GM12878 (cell line): Measurements from ENCODE around the gene CASP8. TPM values are rescaled to one million over a fixed set of nuclear protein-coding genes. Genes with fewer than 3 reads are reported as not detected.

Source experiments
- ATAC-seq: fragments of 200-7000 bp; cut with Tn5 transposase; 3 replicates; pipeline ENCODE4 v1.9.1; 2020; ENCODE audit warnings: mild to moderate bottlenecking, moderate library complexity
- BruUV-seq: library from RNA; stranded (reverse); fragments of 400-500 nt; replicated peaks from 2 replicates; lab custom pipeline; 2021; lab: Mats Ljungman, UMichigan
- CTCF ChIA-PET: fragments of 300-600 bp; sonication (Branson Sonifier 250); formaldehyde crosslinking; extraction: SDS; loops from one replicate; lab custom pipeline; 2021; ENCODE audit warnings: inconsistent platforms; lab: Yijun Ruan, JAX
- POLR2A ChIA-PET: fragments of 350-600 bp; formaldehyde crosslinking; extraction: SDS; loops from one replicate; lab custom pipeline; 2021; ENCODE audit warnings: inconsistent platforms; lab: Charles Lee
- RAD21 ChIA-PET: fragments of 300-600 bp; sonication (Branson Sonifier 250); formaldehyde crosslinking; loops from one replicate; lab custom pipeline; 2023; ENCODE audit warnings: antibody characterized with exemption; ENCODE audit not compliant: unreplicated experiment; lab: Charles Lee
- SMC1A ChIA-PET: fragments of 300-600 bp; sonication (Branson Sonifier 250); formaldehyde crosslinking; loops from one replicate; lab custom pipeline; 2023; ENCODE audit not compliant: unreplicated experiment, uncharacterized antibody; lab: Charles Lee
- DNase-seq: peaks from one replicate; pipeline ENCODE4 v3.0.0-alpha.2; 2011; ENCODE audit warnings: low read depth, low spot score
- FAIRE-seq: peaks from 3 replicates; lab custom pipeline; 2011; peaks lifted over from hg19 to GRCh38; lab: Jason Lieb, UNC
- H2AFZ ChIP-seq: 2 replicates; pipeline ENCODE4 v1.6.0; 2011; ENCODE audit warnings: low read depth, low read length, control low read depth; ENCODE audit not compliant: control insufficient read depth
- H3K27ac ChIP-seq: 2 replicates; pipeline ENCODE4 v1.5.1; 2011; ENCODE audit warnings: control low read depth; ENCODE audit not compliant: control insufficient read depth, insufficient read depth
- H3K27me3 ChIP-seq, 2 experiments: replicated peaks in 1 of 2; 2 replicates each; pipeline versions ENCODE4 v1.6.0 to v1.6.1; 2011; ENCODE audit warnings: low read length in 1 of 2; ENCODE audit not compliant: control insufficient read depth in 2 of 2, insufficient read depth in 2 of 2
- H3K36me3 ChIP-seq, 2 experiments: 2 replicates each; pipeline ENCODE4 v1.5.1; 2011; ENCODE audit warnings: low read length in 1 of 2; ENCODE audit not compliant: control insufficient read depth in 2 of 2, insufficient read depth in 2 of 2
- H3K4me1 ChIP-seq: 2 replicates; pipeline ENCODE4 v1.6.1; 2011; ENCODE audit warnings: mild to moderate bottlenecking, low read length, moderate library complexity, mixed read lengths; ENCODE audit not compliant: control insufficient read depth, insufficient read depth
- H3K4me2 ChIP-seq: 2 replicates; pipeline ENCODE4 v1.6.0; 2011; ENCODE audit warnings: control low read depth; ENCODE audit not compliant: control insufficient read depth, insufficient read depth
- H3K4me3 ChIP-seq: fragments of 200-600 bp; sonication (generic); 2 replicates; pipeline ENCODE4 v1.5.1; 2016
- H3K79me2 ChIP-seq: 2 replicates; pipeline ENCODE4 v1.6.0; 2011; ENCODE audit warnings: low read length; ENCODE audit not compliant: control insufficient read depth, insufficient read depth
- H3K9ac ChIP-seq: 2 replicates; pipeline ENCODE4 v1.8.0; 2011; ENCODE audit warnings: low read length, control low read depth, mixed read lengths; ENCODE audit not compliant: control insufficient read depth, insufficient read depth
- H3K9me3 ChIP-seq: replicated peaks from 3 replicates; pipeline ENCODE4 v1.5.1; 2011; ENCODE audit warnings: mild to moderate bottlenecking, low read length; ENCODE audit not compliant: control insufficient read depth, insufficient read depth
- H4K20me1 ChIP-seq: 2 replicates; pipeline ENCODE4 v1.6.0; 2011; ENCODE audit not compliant: control insufficient read depth, insufficient read depth
- BCLAF1 ChIP-seq: fragments of 450-650 bp; IDR thresholded peaks from 2 replicates; pipeline ENCODE4 v1.6.1; 2017; ENCODE audit warnings: antibody characterized with exemption, mild to moderate bottlenecking, moderate library complexity
- E4F1 ChIP-seq: fragments of 450-650 bp; IDR thresholded peaks from 2 replicates; pipeline ENCODE4 v1.6.1; 2018; ENCODE audit warnings: borderline replicate concordance, mild to moderate bottlenecking; ENCODE audit not compliant: partially characterized antibody
- HDAC2 ChIP-seq: fragments of 200-600 bp; sonication (generic); IDR thresholded peaks from 2 replicates; pipeline ENCODE4 v1.6.1; 2017
- NBN ChIP-seq: fragments of 450-650 bp; IDR thresholded peaks from 2 replicates; pipeline ENCODE4 v1.6.1; 2016
- NFYB ChIP-seq: IDR thresholded peaks from 2 replicates; pipeline ENCODE4 v1.6.1; 2011; ENCODE audit warnings: low read depth, mild to moderate bottlenecking, low read length, improper control_type of control experiment, moderate library complexity; ENCODE audit not compliant: insufficient read depth
- SIN3A ChIP-seq: IDR thresholded peaks from 2 replicates; pipeline ENCODE4 v1.6.1; 2012; ENCODE audit warnings: low read depth, low read length, improper control_type of control experiment
- SUPT20H ChIP-seq: IDR thresholded peaks from 2 replicates; pipeline ENCODE4 v1.6.1; 2011; ENCODE audit warnings: low read depth, mild to moderate bottlenecking, low read length, moderate library complexity, borderline replicate concordance; ENCODE audit not compliant: control insufficient read depth
- YY1 ChIP-seq: IDR thresholded peaks from 2 replicates; pipeline ENCODE4 v1.6.1; 2011; ENCODE audit warnings: low read depth, mild to moderate bottlenecking, low read length
- ZBTB11 ChIP-seq: fragments of 450-650 bp; formaldehyde crosslinking; IDR thresholded peaks from 2 replicates; pipeline ENCODE4 v1.5.0; 2022; ENCODE audit warnings: mild to moderate bottlenecking, missing genetic modification characterization
- WGBS: methylation state at CpG from one replicate; pipeline ENCODE4 v1.1.6; 2016; ENCODE audit warnings: low lambda C conversion rate; ENCODE audit not compliant: insufficient replicate concordance, insufficient coverage; ENCODE audit errors: missing lambda C conversion rate; 5-methylcytosine and 5-hydroxymethylcytosine counted together
- in situ Hi-C: fragments of 300-500 bp; cut with MboI; formaldehyde crosslinking; loops from 9 replicates; pipeline ENCODE4 v1.14.3; 2018; ENCODE audit warnings: mixed read lengths
- intact Hi-C: fragments of 100-400 bp; cut with micrococcal nuclease; formaldehyde crosslinking; loops from one replicate; pipeline ENCODE4 v1.14.2; 2022; ENCODE audit not compliant: unreplicated experiment
- polyA plus RNA-seq, 11 experiments: library from polyadenylated mRNA; depleted of rRNA in 4 of 11; unstranded in 6 of 11; stranded (reverse) in 5 of 11; fragments of >200 nt; fragmentation: Nextera tagmentation in 4 of 11; fragmentation: Illumina TruSeq in 1 of 11; extraction: Ambion mirVana in 4 of 11; extraction: Trizol in 1 of 11; gene quantifications; 1 replicate in 1 of 11; 2 replicates in 10 of 11; pipeline versions ENCODE4 v1.2.1 to v1.2.3, GENCODE V29; 2011 to 2016; ENCODE audit warnings: inconsistent platforms in 2 of 11, missing spikeins in 2 of 11, low read depth in 1 of 11
- total RNA-seq, 4 experiments: library from RNA; depleted of rRNA in 3 of 4; stranded (reverse); fragments of >200 nt in 3 of 4; fragmentation: Illumina TruSeq in 1 of 4; extraction: Trizol in 1 of 4; gene quantifications; 2 replicates each; pipeline versions ENCODE4 v1.2.1 to v1.2.3, GENCODE V29; 2013 to 2021

CASP8 gene
- total and polyA plus RNA-seq, 10 of the 15 experiments (the other 5 are each of a cell fraction or from before 2014, with no cell fraction given), result 18.6 to 54.1 (median 39.9) TPM

GRCh38 chr2:201307876-201308275, 47.5 kb downstream of the CASP8 start:
- Histone ChIP-seq H3K79me2 (no peaks in the 10 kb centered on the region), H3K27me3 (no peaks in the 10 kb centered on the region), H3K9me3 (no peaks in the 10 kb centered on the region), H3K36me3 (no peaks in the 10 kb centered on the region), H2AFZ (no peak overlapping the region), H4K20me1 (no peaks in the 10 kb centered on the region), H3K4me3 (no peak overlapping the region), H3K4me1 (no peaks in the 10 kb centered on the region), H3K4me2 (no peak overlapping the region), H3K27ac (no peak overlapping the region), H3K9ac (no peak overlapping the region)
- 63% methylated on average over 3 of the region's 3 CpGs for WGBS
- in situ Hi-C loops (no loop called here), intact Hi-C loops (no loop called here)
- FAIRE-seq (no peak), DNase-seq (no peak), ATAC-seq (no peak)
- ChIA-PET SMC1A (no interaction called here), RAD21 (no interaction called here), POLR2A (no interaction called here), CTCF (interaction anchor here (0.8 kb wide), 1 partner anchor 13 kb away, joined by 4 read pairs; no protein-coding TSS in a partner anchor)
- no TSS peak for BruUV-seq
- no peak for TF ChIP-seq ZBTB11
- TF ChIP-seq YY1, result no peak
- TF ChIP-seq NFYB, result no peak
- TF ChIP-seq NBN, result no peak
- no peak for TF ChIP-seq SUPT20H
- no peak for TF ChIP-seq E4F1
- no peak for TF ChIP-seq SIN3A
- TF ChIP-seq HDAC2, result no peak
- no peak for TF ChIP-seq BCLAF1
